ENCODE measurements around the gene NAPA.

NAPA gene

GRCh38 chr19:47469363-47469700 lies 45.5 kb downstream of the NAPA start:
- DNase-seq (ENCODE audit: low spot score) = no peak
- TF ChIP-seq, protein P1, sequence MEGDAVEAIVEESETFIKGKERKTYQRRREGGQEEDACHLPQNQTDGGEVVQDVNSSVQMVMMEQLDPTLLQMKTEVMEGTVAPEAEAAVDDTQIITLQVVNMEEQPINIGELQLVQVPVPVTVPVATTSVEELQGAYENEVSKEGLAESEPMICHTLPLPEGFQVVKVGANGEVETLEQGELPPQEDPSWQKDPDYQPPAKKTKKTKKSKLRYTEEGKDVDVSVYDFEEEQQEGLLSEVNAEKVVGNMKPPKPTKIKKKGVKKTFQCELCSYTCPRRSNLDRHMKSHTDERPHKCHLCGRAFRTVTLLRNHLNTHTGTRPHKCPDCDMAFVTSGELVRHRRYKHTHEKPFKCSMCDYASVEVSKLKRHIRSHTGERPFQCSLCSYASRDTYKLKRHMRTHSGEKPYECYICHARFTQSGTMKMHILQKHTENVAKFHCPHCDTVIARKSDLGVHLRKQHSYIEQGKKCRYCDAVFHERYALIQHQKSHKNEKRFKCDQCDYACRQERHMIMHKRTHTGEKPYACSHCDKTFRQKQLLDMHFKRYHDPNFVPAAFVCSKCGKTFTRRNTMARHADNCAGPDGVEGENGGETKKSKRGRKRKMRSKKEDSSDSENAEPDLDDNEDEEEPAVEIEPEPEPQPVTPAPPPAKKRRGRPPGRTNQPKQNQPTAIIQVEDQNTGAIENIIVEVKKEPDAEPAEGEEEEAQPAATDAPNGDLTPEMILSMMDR (IDR thresholded peaks at IDR 0.05; ENCODE audit: borderline replicate concordance, control extremely low read depth, extremely low read depth, insufficient read depth, missing control alignments) = no peak
- in situ Hi-C loops (cut with MboI; ENCODE audit: low sequenced_read_pairs, unreplicated experiment) = no loop called here

GRCh38 chr19:47467914-47468313 lies 46.9 kb downstream of the NAPA start:
- TF ChIP-seq, protein P1 (IDR thresholded peaks at IDR 0.05; ENCODE audit: borderline replicate concordance, control extremely low read depth, extremely low read depth, insufficient read depth, missing control alignments) = no peak
- in situ Hi-C loops (cut with MboI; ENCODE audit: low sequenced_read_pairs, unreplicated experiment) = no loop called here
- DNase-seq (ENCODE audit: low spot score) = no peak

DNA sequence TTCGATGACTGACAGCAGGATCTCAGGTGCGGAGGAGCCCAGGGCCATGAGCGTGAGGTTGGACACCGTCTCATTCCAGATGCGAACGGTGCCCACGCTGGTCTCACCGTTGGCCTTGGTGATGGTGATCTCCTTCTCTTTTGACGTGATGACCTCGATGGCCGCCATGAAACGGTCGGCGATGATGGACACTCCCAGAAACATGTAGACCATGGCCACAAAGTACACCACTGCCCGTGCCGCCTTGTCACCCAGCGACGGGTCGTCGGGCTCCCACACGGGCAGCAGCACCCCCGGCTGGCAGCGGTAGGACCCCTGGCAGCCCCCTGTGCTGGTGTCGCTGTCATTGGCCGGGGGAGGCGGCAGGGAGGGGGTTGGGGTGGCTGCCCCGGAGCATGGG lies 48.9 kb downstream of the NAPA start:
- no peak for DNase-seq (ENCODE audit: low spot score)
- in situ Hi-C loops (cut with MboI; ENCODE audit: low sequenced_read_pairs, unreplicated experiment) = no loop called here
- TF ChIP-seq, protein P1 (IDR thresholded peaks at IDR 0.05; ENCODE audit: borderline replicate concordance, control extremely low read depth, extremely low read depth, insufficient read depth, missing control alignments) = no peak

DNA sequence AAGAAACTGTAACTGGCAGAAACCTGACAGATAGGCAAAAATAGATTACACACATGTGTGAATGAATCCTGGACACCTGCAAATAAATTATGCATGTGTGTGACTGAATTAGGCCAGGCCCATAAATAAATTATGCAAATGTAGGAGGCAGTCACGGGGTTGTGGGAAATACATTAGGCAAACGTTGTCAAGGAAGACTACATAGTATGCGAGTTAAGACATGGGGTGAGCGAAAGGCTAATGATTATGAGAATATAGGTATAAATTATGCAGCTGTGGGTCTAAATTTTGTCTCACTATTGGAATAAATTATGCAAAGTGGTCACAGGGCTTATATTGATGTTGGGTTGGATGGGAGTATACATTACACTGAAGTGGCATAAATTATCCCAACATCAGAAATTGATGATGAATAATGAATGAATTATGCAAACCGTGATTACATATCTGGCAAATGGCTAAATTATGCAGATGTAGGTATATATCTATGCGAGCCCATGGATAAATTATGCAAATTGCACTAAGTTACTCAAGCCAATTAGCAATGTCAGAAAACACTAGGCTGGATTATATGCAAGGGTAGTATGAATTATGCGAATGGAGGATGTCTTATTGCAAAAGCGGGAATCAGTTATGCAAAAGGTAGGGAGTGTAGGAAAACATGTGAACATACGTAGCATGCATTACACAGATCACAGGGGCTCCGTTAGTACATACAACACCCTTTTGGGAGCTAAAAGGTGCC lies 50.0 kb downstream of the NAPA start:
- DNase-seq (ENCODE audit: low spot score) = no peak
- TF ChIP-seq, protein P1 (IDR thresholded peaks at IDR 0.05; ENCODE audit: borderline replicate concordance, control extremely low read depth, extremely low read depth, insufficient read depth, missing control alignments) = no peak
- in situ Hi-C loops (cut with MboI; ENCODE audit: low sequenced_read_pairs, unreplicated experiment) = no loop called here

DNA sequence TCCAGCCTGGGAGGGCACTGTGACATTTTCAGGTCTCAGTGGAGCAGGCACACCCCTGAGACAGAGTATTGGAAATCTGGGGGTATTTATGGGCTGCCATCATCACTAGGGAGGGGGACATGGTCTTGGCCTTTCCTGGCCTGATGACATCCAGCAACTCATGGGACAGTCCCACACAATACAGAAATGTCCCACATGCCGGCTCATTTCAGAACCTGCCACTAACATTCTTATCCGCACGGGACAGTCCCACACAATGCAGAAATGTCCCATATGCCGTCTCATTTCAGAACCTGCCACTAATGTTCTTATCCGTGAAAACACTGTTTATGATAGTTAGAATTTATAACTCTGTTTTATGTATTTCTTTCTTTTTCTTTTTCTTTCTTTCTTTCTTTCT lies 53.0 kb downstream of the NAPA start:
- in situ Hi-C loops (cut with MboI; ENCODE audit: low sequenced_read_pairs, unreplicated experiment) = no loop called here
- TF ChIP-seq, protein P1 (IDR thresholded peaks at IDR 0.05; ENCODE audit: borderline replicate concordance, control extremely low read depth, extremely low read depth, insufficient read depth, missing control alignments) = no peak
- DNase-seq (ENCODE audit: low spot score) = no peak

GRCh38 chr19:47459477-47459876 lies 55.4 kb downstream of the NAPA start:
- in situ Hi-C loops (cut with MboI; ENCODE audit: low sequenced_read_pairs, unreplicated experiment) = no loop called here
- TF ChIP-seq, protein P1 (IDR thresholded peaks at IDR 0.05; ENCODE audit: borderline replicate concordance, control extremely low read depth, extremely low read depth, insufficient read depth, missing control alignments) = no peak
- no peak for DNase-seq (ENCODE audit: low spot score)
